ENCODE data around the gene CXCL6.

CXCL6 gene

GRCh38 chr4:73841243-73841925 is 4.9 kb downstream of the CXCL6 start:
- DNase-seq (ENCODE audit: extremely low read depth in 1 of 2, low read depth in 1 of 2): no peak

DNA sequence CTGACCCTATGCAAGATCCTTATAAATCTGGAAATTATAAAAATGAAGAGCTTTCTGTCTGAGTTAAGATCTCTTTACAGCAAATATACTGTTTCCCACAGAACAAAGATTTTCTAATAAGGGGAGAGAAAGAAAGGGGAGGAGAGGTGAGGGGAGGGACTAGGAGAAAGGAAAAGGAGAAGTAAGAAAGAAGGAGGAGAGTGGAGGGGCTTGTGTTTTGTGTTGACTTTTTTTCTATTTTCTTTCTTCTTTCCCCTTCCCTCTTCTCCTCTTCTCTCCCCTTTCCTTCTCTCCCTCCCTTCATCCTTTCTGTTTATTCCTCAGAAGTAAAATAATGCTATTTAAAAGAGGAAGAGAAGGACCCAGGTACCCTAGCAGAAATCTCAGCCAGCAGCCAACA is 6.2 kb downstream of the CXCL6 start:
- no peak for DNase-seq (ENCODE audit: extremely low read depth in 1 of 2, low read depth in 1 of 2)

- no peak for DNase-seq (ENCODE audit: extremely low read depth in 1 of 2, low read depth in 1 of 2)
Measured at GRCh38 chr4:73843369-73843768, 6.9 kb downstream of the CXCL6 start.

DNA sequence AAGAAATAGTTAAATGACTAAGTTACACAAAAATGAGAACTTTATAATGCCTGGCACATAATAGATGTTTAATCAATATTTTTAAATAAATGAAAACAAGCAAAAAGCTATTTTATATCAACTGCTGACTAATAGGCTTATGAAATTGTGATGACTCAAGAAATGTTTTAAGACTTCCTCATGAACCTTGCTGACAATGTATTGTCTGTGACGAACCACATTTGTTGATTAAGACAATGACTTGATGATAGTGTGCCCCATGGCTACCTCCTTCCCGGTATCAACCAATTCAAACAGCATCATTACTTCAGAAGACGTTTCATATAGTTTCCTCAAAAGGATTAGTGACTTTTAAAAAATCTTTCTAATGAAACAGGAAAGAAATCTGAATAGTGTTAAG is 7.9 kb downstream of the CXCL6 start:
- no peak for DNase-seq (ENCODE audit: extremely low read depth in 1 of 2, low read depth in 1 of 2)

GRCh38 chr4:73844806-73845205 is 8.3 kb downstream of the CXCL6 start:
- DNase-seq (ENCODE audit: extremely low read depth in 1 of 2, low read depth in 1 of 2): no peak

GRCh38 chr4:73847526-73848182 is 11.2 kb downstream of the CXCL6 start:
- no peak for DNase-seq (ENCODE audit: extremely low read depth in 1 of 2, low read depth in 1 of 2)

DNA sequence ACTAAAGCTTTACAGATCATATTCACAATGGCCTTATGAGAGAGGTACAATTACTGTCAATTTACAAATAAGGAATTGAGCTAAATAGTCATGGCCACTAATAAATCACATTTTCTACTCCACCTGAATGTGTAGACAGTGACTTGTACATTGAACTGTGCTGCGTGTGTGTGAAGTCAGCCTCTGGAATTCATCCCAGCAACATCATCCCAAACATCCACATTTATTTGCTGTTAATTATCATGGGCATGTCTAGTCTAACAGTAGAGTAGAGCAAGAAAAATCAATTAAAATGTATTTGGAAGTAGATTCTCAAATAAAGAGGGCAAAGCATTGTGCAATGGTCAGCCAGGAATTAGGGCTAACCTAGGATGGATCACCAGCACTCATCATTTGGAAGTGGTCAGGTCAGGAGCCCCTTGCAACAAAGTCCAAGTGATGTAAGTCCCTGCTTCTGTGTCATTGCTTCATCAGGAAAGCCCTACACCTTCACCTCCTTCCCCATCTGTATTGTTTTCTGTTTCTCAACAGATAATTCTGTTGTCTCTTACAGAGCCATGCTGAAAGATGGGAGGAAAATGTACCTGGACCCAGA is 11.8 kb downstream of the CXCL6 start:
- no peak for DNase-seq (ENCODE audit: extremely low read depth in 1 of 2, low read depth in 1 of 2)

DNA sequence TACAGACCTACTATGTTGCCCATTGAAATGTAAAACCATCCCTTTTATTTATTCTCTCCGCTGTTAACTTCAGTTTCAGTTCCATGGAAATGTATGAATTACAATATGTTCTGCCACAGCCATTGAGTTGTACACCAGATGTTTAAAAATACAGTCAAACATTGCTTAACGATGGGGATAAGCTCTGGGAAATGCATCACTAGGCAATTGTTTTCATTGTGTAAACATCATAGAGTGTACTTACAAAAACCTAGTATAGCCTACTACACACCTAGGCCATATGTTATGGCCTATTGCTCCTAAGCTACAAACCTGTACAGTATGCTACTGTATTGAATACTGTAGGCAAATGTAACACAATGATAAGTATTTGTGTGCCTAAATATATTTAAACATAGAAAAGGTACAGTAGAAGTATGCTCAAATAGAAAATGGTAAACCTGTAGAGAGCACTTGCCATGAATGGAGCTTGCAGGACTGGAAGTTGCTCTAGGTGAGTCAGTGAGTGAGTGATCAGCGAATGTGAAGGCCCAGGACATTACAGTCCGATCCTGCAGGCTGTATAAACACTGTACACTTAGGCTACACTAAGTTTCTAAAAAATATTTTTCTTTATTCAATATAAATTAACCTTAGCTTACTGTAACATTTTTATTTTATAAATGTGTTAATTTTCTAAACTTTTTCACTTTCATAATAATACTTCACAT is 13.9 kb downstream of the CXCL6 start:
- no peak for DNase-seq (ENCODE audit: extremely low read depth in 1 of 2, low read depth in 1 of 2)

- no peak for DNase-seq (ENCODE audit: extremely low read depth in 1 of 2, low read depth in 1 of 2)
Measured at GRCh38 chr4:73851293-73851692, 14.8 kb downstream of the CXCL6 start.

- no peak for DNase-seq (ENCODE audit: extremely low read depth in 1 of 2, low read depth in 1 of 2)
Measured at GRCh38 chr4:73852771-73853170, 16.3 kb downstream of the CXCL6 start.

DNA sequence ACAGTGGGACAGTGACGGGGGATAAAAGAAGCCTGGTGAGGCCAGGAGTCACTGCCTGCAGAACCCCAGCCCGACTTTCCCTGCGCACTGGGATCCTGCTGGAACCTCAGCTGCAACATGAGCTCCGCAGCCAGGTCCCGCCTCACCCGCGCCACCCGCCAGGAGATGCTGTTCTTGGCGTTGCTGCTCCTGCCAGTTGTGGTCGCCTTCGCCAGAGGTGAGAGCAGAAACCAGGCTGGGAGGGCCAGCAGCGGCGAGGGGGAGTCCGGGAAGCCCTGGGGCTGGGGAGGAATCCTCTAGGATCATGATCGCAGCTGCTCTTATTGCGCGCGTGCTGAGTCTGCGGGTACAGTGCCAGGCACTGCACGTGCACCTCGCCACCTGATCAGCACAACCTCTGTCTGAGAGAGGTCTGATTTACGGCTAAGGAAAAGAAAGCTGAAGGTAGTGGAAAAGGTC is 16.8 kb downstream of the CXCL6 start, which contains the start of gene PF4V1:
Gene PF4V1 (plus strand): TSS at position 51 of the 459 bp plus-strand sequence. CDS start 67 bp downstream, at position 118.
- no peak for DNase-seq (ENCODE audit: extremely low read depth in 1 of 2, low read depth in 1 of 2)

GRCh38 chr4:73853718-73854473 is 17.4 kb downstream of the CXCL6 start:
- DNase-seq (ENCODE audit: extremely low read depth in 1 of 2, low read depth in 1 of 2): no peak

DNA sequence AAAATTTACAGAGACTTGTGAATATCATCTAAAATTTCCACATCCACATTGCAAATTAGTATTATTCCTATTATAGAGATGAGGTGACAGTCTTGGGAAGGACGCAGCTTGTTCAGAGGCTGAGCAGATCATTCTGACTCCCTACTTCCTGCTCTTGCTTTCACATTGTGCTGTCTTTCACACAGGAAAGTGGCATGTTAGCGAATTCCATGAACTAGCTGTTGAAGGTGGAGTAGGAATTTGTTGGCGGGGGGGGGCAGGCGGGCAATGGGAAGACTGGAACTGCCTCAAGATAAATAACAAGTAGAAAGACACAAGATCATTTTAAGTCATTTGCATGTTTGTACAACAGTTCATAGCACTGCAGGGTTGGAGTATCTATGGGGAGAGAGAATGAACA is 18.9 kb downstream of the CXCL6 start:
- DNase-seq (ENCODE audit: extremely low read depth in 1 of 2, low read depth in 1 of 2): no peak

DNA sequence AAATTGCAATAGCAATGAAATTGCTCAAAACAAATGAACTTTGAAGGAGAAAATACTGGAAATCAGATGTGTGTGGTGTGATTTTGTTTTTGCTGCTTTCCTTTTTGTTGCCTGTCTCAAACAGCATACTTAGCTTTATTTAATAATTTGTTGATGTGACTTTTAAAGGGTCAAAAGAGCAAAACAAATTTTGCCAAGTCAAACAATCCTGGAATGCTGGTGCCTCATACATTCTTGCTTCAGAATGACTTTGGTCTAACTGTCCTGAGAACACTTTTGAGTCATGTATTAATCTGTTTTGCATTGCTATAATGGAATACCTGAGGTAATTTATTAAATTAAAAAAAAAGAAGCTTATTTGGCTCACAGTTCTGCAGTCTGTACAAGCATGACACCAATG is 20.0 kb downstream of the CXCL6 start:
- no peak for DNase-seq (ENCODE audit: extremely low read depth in 1 of 2, low read depth in 1 of 2)

GRCh38 chr4:73859614-73860088 is 23.2 kb downstream of the CXCL6 start:
- no peak for DNase-seq (ENCODE audit: extremely low read depth in 1 of 2, low read depth in 1 of 2)

DNA sequence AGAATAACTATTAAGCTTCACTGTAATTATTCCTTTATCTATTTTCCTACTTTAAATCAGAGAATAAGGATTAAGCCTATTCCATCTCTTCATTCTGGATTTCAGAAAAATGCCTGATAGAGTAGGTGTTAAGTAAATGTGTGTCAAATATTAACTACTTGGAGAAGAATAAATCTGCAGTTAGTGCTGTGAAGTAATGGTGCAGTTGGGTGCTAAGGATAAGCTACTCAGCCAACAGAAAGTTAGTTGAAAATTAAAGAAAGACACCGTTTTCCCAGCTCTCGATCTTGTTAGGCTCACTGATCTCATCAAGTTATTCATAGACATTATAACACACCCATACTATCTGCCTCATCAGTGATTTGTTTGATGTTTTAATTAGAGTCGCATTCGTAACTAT is 23.7 kb downstream of the CXCL6 start:
- DNase-seq (ENCODE audit: extremely low read depth in 1 of 2, low read depth in 1 of 2): no peak

- DNase-seq (ENCODE audit: extremely low read depth in 1 of 2, low read depth in 1 of 2): no peak
Measured at GRCh38 chr4:73860917-73861316, 24.4 kb downstream of the CXCL6 start.

GRCh38 chr4:73862322-73862721 is 25.8 kb downstream of the CXCL6 start:
- DNase-seq (ENCODE audit: extremely low read depth in 1 of 2, low read depth in 1 of 2): no peak

GRCh38 chr4:73864365-73864764 is 27.9 kb downstream of the CXCL6 start:
- DNase-seq (ENCODE audit: extremely low read depth in 1 of 2, low read depth in 1 of 2): no peak

DNA sequence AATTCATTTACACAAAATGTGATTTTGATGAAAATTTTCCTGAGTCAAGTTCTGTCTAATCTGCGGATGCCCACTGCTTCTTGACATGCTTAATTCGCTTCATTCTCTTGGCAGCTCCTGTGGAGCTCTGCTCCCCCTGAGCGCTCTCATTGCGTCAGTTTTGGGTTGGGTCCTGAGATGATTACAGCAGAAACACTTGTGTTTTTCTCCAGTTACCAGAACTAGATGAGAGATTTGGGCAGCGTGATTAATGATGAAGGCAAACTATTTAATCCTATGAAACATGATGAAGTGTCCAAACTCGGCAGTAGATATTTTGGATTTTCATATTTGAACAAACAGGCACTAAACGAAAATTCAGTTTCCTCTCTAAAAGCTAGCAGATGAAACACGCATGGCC is 28.5 kb downstream of the CXCL6 start:
- DNase-seq (ENCODE audit: extremely low read depth in 1 of 2, low read depth in 1 of 2): no peak

Measured in stimulated activated CD8-positive, alpha-beta memory T cell treated with anti-CD3 and anti-CD28 coated beads, Interleukin-7, amount 100 ng/mL, for 48 hours (primary cell).